Measurements from ENCODE around the gene CADPS.

DNA sequence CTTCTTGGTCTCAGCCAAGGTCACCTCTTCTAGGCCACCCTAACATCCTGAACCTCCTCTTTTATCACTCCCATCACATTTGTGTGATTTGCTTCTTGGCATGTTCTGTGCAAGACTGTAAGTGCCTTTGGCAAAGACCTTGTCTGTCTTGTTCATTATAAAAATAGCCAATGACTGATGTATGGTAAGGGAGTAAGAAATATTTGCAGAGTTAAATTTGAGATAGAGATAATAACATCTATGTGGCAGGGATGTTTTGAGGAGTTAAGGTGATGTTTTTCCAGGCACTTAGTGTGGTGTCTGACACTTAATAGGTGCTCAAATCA lies 202.3 kb downstream of the CADPS start:
- TF ChIP-seq, protein P1, sequence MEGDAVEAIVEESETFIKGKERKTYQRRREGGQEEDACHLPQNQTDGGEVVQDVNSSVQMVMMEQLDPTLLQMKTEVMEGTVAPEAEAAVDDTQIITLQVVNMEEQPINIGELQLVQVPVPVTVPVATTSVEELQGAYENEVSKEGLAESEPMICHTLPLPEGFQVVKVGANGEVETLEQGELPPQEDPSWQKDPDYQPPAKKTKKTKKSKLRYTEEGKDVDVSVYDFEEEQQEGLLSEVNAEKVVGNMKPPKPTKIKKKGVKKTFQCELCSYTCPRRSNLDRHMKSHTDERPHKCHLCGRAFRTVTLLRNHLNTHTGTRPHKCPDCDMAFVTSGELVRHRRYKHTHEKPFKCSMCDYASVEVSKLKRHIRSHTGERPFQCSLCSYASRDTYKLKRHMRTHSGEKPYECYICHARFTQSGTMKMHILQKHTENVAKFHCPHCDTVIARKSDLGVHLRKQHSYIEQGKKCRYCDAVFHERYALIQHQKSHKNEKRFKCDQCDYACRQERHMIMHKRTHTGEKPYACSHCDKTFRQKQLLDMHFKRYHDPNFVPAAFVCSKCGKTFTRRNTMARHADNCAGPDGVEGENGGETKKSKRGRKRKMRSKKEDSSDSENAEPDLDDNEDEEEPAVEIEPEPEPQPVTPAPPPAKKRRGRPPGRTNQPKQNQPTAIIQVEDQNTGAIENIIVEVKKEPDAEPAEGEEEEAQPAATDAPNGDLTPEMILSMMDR (IDR thresholded peaks at IDR 0.05): no peak
- TF ChIP-seq ZFX (IDR thresholded peaks at IDR 0.05; ENCODE audit: borderline replicate concordance): no peak

All from 22Rv1 (cell line).